HG03457 (cell line): ENCODE data around the gene RBFOX2.
"Not testable (repeated sequence)": the region's sequence is repeated elsewhere in the genome, so short reads cannot be mapped to it uniquely, and the experiment has no call there.

Experiments used
- ATAC-seq: cut with Tn5 transposase; IDR thresholded peaks from one replicate; pipeline ENCODE4 v1.9.1; 2021; ENCODE audit warnings: moderate number of reproducible peaks; ENCODE audit not compliant: unreplicated experiment

Gene RBFOX2

GRCh38 chr22:36044517-36044916 is 15.9 kb upstream of the RBFOX2 start:
- ATAC-seq: not testable (repeated sequence)

GRCh38 chr22:36042240-36042639 is 13.6 kb upstream of the RBFOX2 start:
- ATAC-seq: no peak

GRCh38 chr22:36039125-36039524 is 10.5 kb upstream of the RBFOX2 start:
- no peak for ATAC-seq

GRCh38 chr22:36037102-36037758 is 8.6 kb upstream of the RBFOX2 start:
- no peak for ATAC-seq

GRCh38 chr22:36036167-36036624 is 7.6 kb upstream of the RBFOX2 start:
- ATAC-seq: no peak

GRCh38 chr22:36032611-36033010 is 4.0 kb upstream of the RBFOX2 start:
- ATAC-seq: no peak

- no peak for ATAC-seq
Measured at GRCh38 chr22:36029406-36029755, 757 bp upstream of the RBFOX2 start.

- ATAC-seq: no peak
Measured at GRCh38 chr22:36027935-36028645, 534 bp downstream of the RBFOX2 start.

GRCh38 chr22:36027579-36027934 is 1.1 kb downstream of the RBFOX2 start:
- ATAC-seq: no peak

- no peak for ATAC-seq
Measured at GRCh38 chr22:36026741-36027140, 1.9 kb downstream of the RBFOX2 start.

- no peak for ATAC-seq
Measured at GRCh38 chr22:36022697-36023096, 5.9 kb downstream of the RBFOX2 start.

- ATAC-seq: no peak
Measured at GRCh38 chr22:36022162-36022561, 6.5 kb downstream of the RBFOX2 start.

GRCh38 chr22:36021606-36022153 is 6.9 kb downstream of the RBFOX2 start:
- ATAC-seq: no peak

- ATAC-seq: not testable (repeated sequence)
Measured at GRCh38 chr22:36020865-36021264, 7.8 kb downstream of the RBFOX2 start.

GRCh38 chr22:36017651-36018091 is 11.0 kb downstream of the RBFOX2 start:
- ATAC-seq: no peak

GRCh38 chr22:36016684-36017083 is 11.9 kb downstream of the RBFOX2 start:
- no peak for ATAC-seq

GRCh38 chr22:36015811-36016529 is 12.7 kb downstream of the RBFOX2 start:
- no peak for ATAC-seq

- ATAC-seq: no peak
Measured at GRCh38 chr22:36015155-36015810, 13.3 kb downstream of the RBFOX2 start.

- ATAC-seq: no peak
Measured at GRCh38 chr22:36014546-36015074, 14.0 kb downstream of the RBFOX2 start.

- ATAC-seq: no peak
Measured at GRCh38 chr22:36012332-36012731, 16.3 kb downstream of the RBFOX2 start.

- ATAC-seq: no peak
Measured at GRCh38 chr22:36010882-36011281, 17.7 kb downstream of the RBFOX2 start.
